ENCODE data around the gene PCCB.
"Not testable (repeated sequence)": the region's sequence is repeated elsewhere in the genome, so short reads cannot be mapped to it uniquely, and the experiment has no call there.

The PCCB gene

GRCh38 chr3:136250059-136250902 is at the start of gene PCCB:
TSS of gene PCCB (plus strand) at chr3:136250340. CDS start at chr3:136250376, 36 bp downstream.
- peak; percentile 86 for DNase-seq (ENCODE audit: low read depth, low spot score)

- DNase-seq (ENCODE audit: low read depth, low spot score) = no peak
These were observed 42.5 kb upstream of the PCCB start for GRCh38 chr3:136207489-136208115.

- no peak for DNase-seq (ENCODE audit: low read depth, low spot score)
These were observed 40.2 kb upstream of the PCCB start for GRCh38 chr3:136209921-136210320.

GRCh38 chr3:136211547-136211946 is 38.6 kb upstream of the PCCB start:
- no peak for DNase-seq (ENCODE audit: low read depth, low spot score)

GRCh38 chr3:136222746-136223145 is 27.4 kb upstream of the PCCB start:
- not testable (repeated sequence) for DNase-seq (ENCODE audit: low read depth, low spot score)

GRCh38 chr3:136232413-136232812 is 17.7 kb upstream of the PCCB start:
- DNase-seq (ENCODE audit: low read depth, low spot score) = no peak

GRCh38 chr3:136235545-136235944 is 14.6 kb upstream of the PCCB start:
- DNase-seq (ENCODE audit: low read depth, low spot score) = no peak

- no peak for DNase-seq (ENCODE audit: low read depth, low spot score)
These were observed 14.0 kb upstream of the PCCB start for GRCh38 chr3:136236109-136236508.

GRCh38 chr3:136237103-136237502 is 13.0 kb upstream of the PCCB start:
- no peak for DNase-seq (ENCODE audit: low read depth, low spot score)

- DNase-seq (ENCODE audit: low read depth, low spot score) = no peak
These were observed 12.0 kb upstream of the PCCB start for GRCh38 chr3:136237961-136238649.

GRCh38 chr3:136239094-136239493 is 11.0 kb upstream of the PCCB start:
- no peak for DNase-seq (ENCODE audit: low read depth, low spot score)

- no peak for DNase-seq (ENCODE audit: low read depth, low spot score)
These were observed 4.4 kb upstream of the PCCB start for GRCh38 chr3:136245691-136246090.

- DNase-seq (ENCODE audit: low read depth, low spot score) = no peak
These were observed 2.7 kb upstream of the PCCB start for GRCh38 chr3:136247436-136247835.

GRCh38 chr3:136247855-136248590 is 2.1 kb upstream of the PCCB start:
- DNase-seq (ENCODE audit: low read depth, low spot score) = no peak

GRCh38 chr3:136249091-136249490 is 1.0 kb upstream of the PCCB start:
- no peak for DNase-seq (ENCODE audit: low read depth, low spot score)

GRCh38 chr3:136249593-136249992 is 547 bp upstream of the PCCB start:
- no peak for DNase-seq (ENCODE audit: low read depth, low spot score)

GRCh38 chr3:136250903-136251460 is 842 bp downstream of the PCCB start:
- DNase-seq (ENCODE audit: low read depth, low spot score) = no peak

GRCh38 chr3:136251511-136251910 is 1.4 kb downstream of the PCCB start:
- DNase-seq (ENCODE audit: low read depth, low spot score) = no peak

GRCh38 chr3:136255672-136256406 is 5.7 kb downstream of the PCCB start:
- no peak for DNase-seq (ENCODE audit: low read depth, low spot score)

GRCh38 chr3:136258199-136258598 is 8.1 kb downstream of the PCCB start:
- DNase-seq (ENCODE audit: low read depth, low spot score) = no peak

GRCh38 chr3:136261826-136262225 is 11.7 kb downstream of the PCCB start:
- DNase-seq (ENCODE audit: low read depth, low spot score) = no peak

Measured in activated CD4-positive, CD25-positive, alpha-beta regulatory T cell treated with anti-CD3 and anti-CD28 coated beads, Interleukin-2, amount 50 U/mL, for 16 hours (primary cell).